HG02763 (cell line): Measurements from ENCODE around the gene MCTP1.
A peak's percentile ranks its signal among the peaks of the same experiment; 100 is the strongest.

ENCODE experiments used
- ATAC-seq: cut with Tn5 transposase; IDR thresholded peaks from one replicate; pipeline ENCODE4 v1.9.1; 2021; ENCODE audit warnings: mild to moderate bottlenecking, moderate library complexity; ENCODE audit not compliant: unreplicated experiment

The MCTP1 gene

DNA sequence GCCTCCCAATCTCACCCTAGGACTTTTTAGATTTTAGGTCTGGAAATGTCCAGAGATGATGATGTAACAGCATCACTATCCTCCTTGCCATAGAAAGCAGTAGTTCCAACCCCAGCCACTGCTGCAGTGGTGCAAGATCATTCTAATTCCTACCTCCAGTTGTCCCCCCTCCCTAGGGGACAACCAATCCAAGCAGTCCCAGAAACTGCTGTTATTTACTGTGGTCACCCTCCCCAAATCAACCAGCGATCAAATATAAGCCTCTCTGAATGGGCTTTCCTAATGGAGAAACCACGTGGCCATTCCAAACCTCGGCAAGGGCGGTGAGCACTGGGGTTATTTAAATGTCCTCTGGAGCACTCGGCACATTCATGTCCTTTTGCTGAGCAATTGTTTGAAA, 506.6 kb downstream of the MCTP1 start:
- no peak for ATAC-seq

GRCh38 chr5:94777056-94777880, 507.6 kb downstream of the MCTP1 start:
- ATAC-seq, result no peak

DNA sequence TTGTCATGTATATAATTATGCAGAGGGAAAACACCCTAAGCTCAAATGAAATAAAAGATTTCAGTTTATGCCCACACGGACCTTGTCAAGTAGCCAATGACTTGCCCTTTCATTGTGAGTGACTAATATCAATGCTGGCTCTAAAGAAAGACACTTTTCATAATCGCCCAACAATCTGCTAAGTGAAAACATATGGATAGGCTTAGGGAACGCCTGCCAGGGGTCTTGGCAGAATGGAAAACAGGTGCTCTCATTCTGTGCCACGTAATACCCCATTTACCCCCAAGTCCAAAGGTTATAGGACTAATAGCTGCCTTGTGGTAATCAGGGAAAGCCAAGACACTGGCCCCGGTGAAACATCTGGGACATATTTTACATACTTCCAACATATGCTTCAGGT, 508.7 kb downstream of the MCTP1 start:
- no peak for ATAC-seq

DNA sequence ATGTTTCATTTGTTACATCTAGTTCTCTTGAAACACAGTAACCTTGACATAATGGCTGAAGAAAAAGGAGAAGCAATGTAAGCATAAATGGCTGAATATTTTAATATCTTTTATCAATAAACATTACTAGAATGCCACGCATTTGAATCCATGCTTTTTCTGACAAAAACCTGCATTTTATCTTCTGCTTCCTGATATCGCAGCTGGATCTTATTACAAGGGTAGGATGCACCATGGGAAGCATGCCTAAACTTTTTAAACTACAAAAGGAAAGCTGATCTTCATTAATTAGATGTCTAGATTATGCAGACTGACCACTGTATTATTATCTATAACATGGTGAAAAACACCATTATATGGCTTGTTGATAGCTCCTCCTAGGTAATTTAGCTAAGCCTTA, 509.8 kb downstream of the MCTP1 start:
- ATAC-seq, result no peak

GRCh38 chr5:94771742-94772141, 513.2 kb downstream of the MCTP1 start:
- no peak for ATAC-seq

DNA sequence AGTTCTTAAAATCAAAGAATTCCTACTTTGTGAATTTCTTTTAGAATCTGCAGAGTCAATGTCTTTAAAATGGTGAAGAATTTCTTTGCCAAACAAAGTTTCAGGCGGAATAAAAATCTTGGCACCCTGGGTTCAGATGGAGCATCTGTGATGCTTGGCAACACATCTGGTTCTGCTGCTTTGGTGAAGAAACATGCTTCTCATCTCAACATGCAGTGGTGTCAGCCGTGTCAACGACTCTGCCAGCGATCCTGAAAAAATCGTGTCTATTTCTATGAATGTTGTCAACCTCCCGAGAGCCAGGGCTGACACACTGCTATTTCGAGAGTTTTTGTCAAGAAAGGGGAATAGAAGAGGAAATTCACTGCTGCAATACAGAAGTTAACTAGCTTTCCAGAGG, 514.9 kb downstream of the MCTP1 start:
- no peak for ATAC-seq

- ATAC-seq, result no peak
Observed at GRCh38 chr5:94761786-94762185, 523.1 kb downstream of the MCTP1 start.

GRCh38 chr5:94761055-94761454, 523.8 kb downstream of the MCTP1 start:
- ATAC-seq, result no peak

- ATAC-seq, result no peak
Observed at GRCh38 chr5:94759961-94760360, 524.9 kb downstream of the MCTP1 start.

DNA sequence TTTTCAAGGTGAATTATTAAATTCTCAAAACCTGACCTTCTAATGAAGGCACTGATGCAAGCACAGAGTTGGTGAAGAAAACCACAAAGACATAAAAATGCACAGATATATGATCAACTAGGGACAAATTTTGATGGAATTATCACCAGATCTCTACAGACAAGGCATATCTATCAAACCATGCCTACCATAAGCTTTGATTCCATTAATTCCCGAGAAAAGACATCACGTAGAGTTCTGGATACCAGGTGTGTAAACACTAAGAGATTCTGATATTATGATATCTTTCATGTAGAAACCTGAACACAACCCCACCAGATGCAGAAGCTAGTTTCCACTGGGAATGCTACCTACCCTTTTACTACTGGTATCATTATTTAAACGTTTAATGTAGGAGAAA, 525.9 kb downstream of the MCTP1 start:
- no peak for ATAC-seq

- no peak for ATAC-seq
Observed at GRCh38 chr5:94754824-94755223, 530.1 kb downstream of the MCTP1 start.

DNA sequence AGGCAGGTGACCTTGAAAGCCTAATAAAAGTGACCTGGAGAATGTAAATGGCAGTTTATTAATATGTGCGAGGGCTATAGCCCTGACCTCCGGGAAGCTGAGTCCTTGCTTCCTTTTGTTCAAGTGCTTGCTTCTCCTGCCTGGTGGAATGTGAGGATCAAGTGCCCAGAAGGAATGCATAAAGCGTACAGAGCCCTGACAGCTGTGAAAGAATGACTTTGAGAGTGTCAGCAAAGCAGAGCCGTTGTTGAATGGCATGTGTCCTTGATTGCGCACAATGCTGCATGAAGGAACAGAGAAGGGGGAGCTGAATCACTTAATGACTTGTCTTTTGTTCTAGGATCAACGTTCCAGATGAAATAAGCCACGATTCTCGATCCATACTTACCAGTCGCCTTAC, 533.4 kb downstream of the MCTP1 start:
- ATAC-seq, result no peak

GRCh38 chr5:94750681-94751080, 534.2 kb downstream of the MCTP1 start:
- no peak for ATAC-seq

DNA sequence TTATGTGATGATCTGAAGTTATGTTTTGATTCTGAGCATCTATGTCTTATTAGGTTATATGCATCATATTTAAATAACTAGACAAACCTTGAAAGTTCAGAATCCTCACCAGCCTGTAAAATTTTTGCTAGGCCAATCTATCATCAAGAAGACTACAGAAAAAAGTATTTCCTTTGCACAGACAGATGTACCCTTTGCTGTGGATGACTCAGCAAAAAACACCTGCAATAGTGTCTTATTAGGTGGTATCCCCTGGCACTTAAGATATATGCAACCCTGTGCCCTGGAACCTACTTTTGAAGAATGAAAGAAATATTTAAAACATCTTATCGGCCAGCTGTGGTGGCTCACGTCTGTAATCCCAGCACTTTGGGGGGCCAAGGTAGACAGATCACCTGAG, 535.9 kb downstream of the MCTP1 start:
- ATAC-seq, result no peak

DNA sequence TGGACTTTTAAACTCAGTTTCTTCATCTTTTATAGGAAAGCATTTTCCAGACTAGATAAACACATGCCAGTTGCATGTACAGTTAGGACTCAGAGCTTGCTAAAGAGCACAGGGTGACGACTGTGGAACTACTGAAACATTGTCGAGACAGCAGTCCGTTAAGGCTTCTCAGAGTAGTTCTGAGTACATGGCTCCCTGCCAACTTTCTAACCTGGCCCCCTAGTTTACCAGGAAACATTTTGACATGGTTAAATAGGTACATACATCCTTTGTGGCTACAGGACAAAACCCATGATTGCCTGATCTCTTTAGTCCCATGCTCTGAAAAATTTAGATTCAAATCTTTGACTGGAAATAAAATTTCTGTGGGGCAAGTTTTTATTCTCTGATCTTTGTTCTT, 536.7 kb downstream of the MCTP1 start:
- ATAC-seq, result no peak

DNA sequence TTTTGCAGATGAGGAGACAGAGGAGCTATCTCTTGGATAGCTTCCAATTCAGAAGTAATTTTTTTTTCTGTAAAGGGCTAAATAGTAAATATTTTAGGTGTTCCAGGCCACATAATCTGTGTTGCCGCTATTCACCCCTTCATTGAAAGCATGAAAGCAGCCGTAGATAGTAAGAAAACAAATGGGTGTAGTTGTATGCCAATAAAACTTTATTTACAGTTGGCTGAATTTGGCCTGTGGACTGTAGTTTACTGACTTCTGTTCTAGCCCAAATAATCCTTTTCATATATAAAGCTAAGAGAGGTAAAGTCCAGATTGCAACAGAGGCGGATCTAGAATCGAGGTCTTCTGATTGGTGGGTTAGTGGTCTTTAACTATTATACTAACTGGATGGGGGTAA, 537.5 kb downstream of the MCTP1 start:
- ATAC-seq, result no peak

- peak; percentile 57 for ATAC-seq
Observed at GRCh38 chr5:94746731-94747124, 538.2 kb downstream of the MCTP1 start.

DNA sequence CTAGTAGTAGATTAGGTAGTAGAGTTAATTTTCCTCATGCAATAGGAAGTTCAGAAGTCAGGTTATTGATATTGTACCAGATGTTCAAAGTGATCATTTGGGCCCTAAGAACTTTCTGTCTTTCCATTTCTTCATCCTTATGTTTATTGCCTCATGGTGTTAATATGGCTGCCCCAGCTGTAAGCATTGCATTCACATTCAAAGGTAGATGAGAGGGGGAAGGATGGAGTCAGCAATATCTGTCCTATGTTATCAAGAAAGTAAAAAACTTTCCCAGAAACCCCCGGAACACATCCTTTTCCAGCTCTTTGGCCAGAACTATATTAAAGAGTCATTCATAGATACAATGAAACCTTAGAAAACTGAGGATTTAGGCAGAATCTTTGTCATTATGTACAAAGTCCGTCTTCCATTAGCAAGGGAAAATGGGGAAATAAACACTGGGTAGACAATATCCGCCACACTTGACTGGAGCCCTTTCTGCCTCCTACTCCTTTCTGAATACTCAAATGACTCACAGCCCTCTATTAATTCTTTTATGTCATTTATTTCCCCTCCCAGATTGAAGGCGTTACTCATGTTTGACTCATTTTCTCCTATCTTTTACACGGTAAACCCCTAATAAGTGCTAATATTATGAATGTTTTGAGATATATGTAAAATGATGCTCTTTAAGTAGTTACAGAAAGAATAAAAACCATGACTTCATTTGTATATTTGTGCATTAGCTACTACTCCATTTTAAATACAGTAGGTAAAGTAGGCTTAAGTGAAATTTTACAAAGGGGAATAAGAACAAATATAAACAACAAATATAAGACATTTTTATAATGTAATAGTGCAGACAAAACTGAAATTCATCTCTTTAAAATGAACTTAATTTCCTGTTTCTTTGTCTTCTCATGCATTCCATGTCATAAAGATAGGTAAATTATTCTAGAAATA, 538.8 kb downstream of the MCTP1 start:
- peak; percentile 65 for ATAC-seq

DNA sequence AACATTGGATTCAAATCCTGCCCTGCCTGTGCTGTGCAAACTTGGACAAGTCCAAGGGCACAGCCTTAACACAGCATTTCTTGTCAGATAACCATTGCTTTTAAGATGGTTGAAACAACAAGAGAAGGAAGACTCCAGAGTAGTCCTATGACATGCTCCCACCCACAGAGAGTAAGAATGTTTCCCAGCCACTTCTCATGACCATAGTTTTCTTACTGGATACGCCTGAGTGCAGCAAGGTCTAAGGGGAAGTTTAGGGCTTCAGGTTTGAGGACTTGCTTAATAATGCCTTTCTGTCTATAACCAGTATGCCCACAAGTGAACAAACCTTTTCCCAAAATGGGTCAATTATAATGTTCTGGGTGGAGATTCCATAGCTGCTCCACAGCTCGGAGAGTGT, 540.0 kb downstream of the MCTP1 start:
- ATAC-seq, result no peak

DNA sequence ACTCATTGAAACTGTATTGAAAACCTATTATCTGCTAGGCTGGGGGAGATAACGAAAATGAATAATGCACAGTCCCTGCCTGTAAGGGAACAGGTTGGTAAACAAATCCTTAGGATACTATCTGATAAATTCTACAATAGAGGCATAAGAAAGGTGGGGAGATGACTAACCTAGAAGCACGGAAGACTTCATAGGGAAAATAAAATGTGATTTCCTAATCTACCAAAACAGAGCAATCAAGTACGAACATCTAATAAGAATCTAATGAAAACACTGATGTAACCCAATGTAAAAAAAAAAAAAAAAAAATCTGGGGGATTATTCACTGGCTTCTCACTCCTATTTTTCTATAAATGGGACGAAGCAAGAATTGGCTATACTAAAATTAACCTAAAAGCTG, 542.0 kb downstream of the MCTP1 start:
- no peak for ATAC-seq

- no peak for ATAC-seq
Observed at GRCh38 chr5:94740286-94740685, 544.6 kb downstream of the MCTP1 start.

DNA sequence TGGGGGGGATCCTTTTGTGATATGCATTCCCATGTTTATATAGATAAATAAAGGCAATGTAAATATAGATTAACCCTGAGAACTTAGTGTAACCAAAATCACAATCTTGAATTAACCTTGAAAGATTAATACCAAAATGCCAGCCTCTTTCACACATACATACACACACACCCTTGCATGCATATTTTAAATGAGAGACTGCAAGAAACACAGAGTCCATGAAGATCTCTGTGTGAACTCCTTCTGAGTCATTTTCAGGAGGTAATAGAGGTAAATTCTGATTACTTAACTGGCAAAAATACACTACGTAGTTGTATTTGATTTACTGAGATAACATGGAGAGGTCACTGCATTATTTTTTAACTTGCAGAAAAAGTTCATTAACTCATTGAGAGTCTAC, 548.4 kb downstream of the MCTP1 start:
- ATAC-seq, result no peak
